HG03442 (cell line): ENCODE measurements around the gene POM121L2.
"Not testable (repeated sequence)": the region's sequence is repeated elsewhere in the genome, so short reads cannot be mapped to it uniquely, and the experiment has no call there.

Source experiments
- ATAC-seq: cut with Tn5 transposase; IDR thresholded peaks from one replicate; pipeline ENCODE4 v1.9.1; 2021; ENCODE audit warnings: mild to moderate bottlenecking, moderate library complexity; ENCODE audit not compliant: unreplicated experiment

POM121L2 gene

GRCh38 chr6:27294409-27294808 lies 17.7 kb downstream of the POM121L2 start:
- no peak for ATAC-seq

- ATAC-seq: no peak
Observed at GRCh38 chr6:27293436-27294098, 18.5 kb downstream of the POM121L2 start.

GRCh38 chr6:27290850-27291208 lies 21.2 kb downstream of the POM121L2 start:
- no peak for ATAC-seq

GRCh38 chr6:27290065-27290849 lies 21.8 kb downstream of the POM121L2 start:
- no peak for ATAC-seq

- ATAC-seq: no peak
Observed at GRCh38 chr6:27288136-27289044, 23.7 kb downstream of the POM121L2 start.

GRCh38 chr6:27287751-27288135 lies 24.3 kb downstream of the POM121L2 start:
- no peak for ATAC-seq

- no peak for ATAC-seq
Observed at GRCh38 chr6:27286141-27286540, 25.9 kb downstream of the POM121L2 start.

GRCh38 chr6:27283279-27283678 lies 28.8 kb downstream of the POM121L2 start:
- ATAC-seq: no peak

GRCh38 chr6:27281569-27281968 lies 30.5 kb downstream of the POM121L2 start:
- ATAC-seq: no peak

- ATAC-seq: no peak
Observed at GRCh38 chr6:27281105-27281539, 31.0 kb downstream of the POM121L2 start.

GRCh38 chr6:27280540-27281000 lies 31.5 kb downstream of the POM121L2 start:
- no peak for ATAC-seq

- no peak for ATAC-seq
Observed at GRCh38 chr6:27280064-27280539, 32.0 kb downstream of the POM121L2 start.

- ATAC-seq: no peak
Observed at GRCh38 chr6:27279513-27280063, 32.5 kb downstream of the POM121L2 start.

- ATAC-seq: no peak
Observed at GRCh38 chr6:27275025-27275956, 36.8 kb downstream of the POM121L2 start.

GRCh38 chr6:27273783-27274182 lies 38.3 kb downstream of the POM121L2 start:
- ATAC-seq: no peak

GRCh38 chr6:27268803-27269202 lies 43.3 kb downstream of the POM121L2 start:
- no peak for ATAC-seq

GRCh38 chr6:27267857-27268434 lies 44.1 kb downstream of the POM121L2 start:
- ATAC-seq: no peak

- ATAC-seq: not testable (repeated sequence)
Observed at GRCh38 chr6:27267003-27267402, 45.1 kb downstream of the POM121L2 start.

GRCh38 chr6:27263886-27264285 lies 48.2 kb downstream of the POM121L2 start:
- no peak for ATAC-seq
